CD14-positive monocyte (primary cell): ENCODE results near the gene GPC1. TPM values are rescaled to one million over a fixed set of nuclear protein-coding genes. Genes with fewer than 3 reads are reported as not detected.

ENCODE experiments used
- DNase-seq, 3 donors: peaks; one replicate each; pipeline ENCODE4 v3.0.0-alpha.2; 2011 to 2022
- H2AFZ ChIP-seq: 2 replicates; pipeline ENCODE4 v1.6.0; 2012; ENCODE audit warnings: mild to moderate bottlenecking, low read depth, low read length, inconsistent platforms; ENCODE audit not compliant: insufficient read depth, poor library complexity, severe bottlenecking
- H3K27ac ChIP-seq, 2 donors: 1 replicate in 1 of 2; 2 replicates in 1 of 2; pipeline ENCODE4 v1.5.1; 2012 to 2013; ENCODE audit warnings: low read length in 2 of 2, control low read depth in 1 of 2, inconsistent platforms in 1 of 2, low read depth in 1 of 2, mild to moderate bottlenecking in 1 of 2
- H3K27me3 ChIP-seq, 2 donors: one replicate each; pipeline versions ENCODE4 v1.6.0 to v1.6.1; 2011 to 2013; ENCODE audit warnings: low read length in 2 of 2; ENCODE audit not compliant: control insufficient read depth in 2 of 2, insufficient read depth in 2 of 2
- H3K36me3 ChIP-seq, 2 donors: replicated peaks in 1 of 2; 1 replicate in 1 of 2; 2 replicates in 1 of 2; pipeline versions ENCODE4 v1.5.1 to v1.6.1; 2012 to 2013; ENCODE audit warnings: low read length in 2 of 2, control low read depth in 1 of 2, inconsistent platforms in 1 of 2, mild to moderate bottlenecking in 1 of 2; ENCODE audit not compliant: insufficient read depth in 2 of 2, control insufficient read depth in 1 of 2
- H3K4me1 ChIP-seq, 2 donors: 1 replicate in 1 of 2; 2 replicates in 1 of 2; pipeline versions ENCODE4 v1.5.1 to v1.6.1; 2012 to 2013; ENCODE audit warnings: low read length in 2 of 2, control low read depth in 1 of 2, inconsistent platforms in 1 of 2, mild to moderate bottlenecking in 1 of 2, moderate library complexity in 1 of 2; ENCODE audit not compliant: insufficient read depth in 2 of 2, control insufficient read depth in 1 of 2
- H3K4me2 ChIP-seq: replicated peaks from 2 replicates; pipeline ENCODE3; 2012; ENCODE audit warnings: low read length, moderate library complexity, mild to moderate bottlenecking; ENCODE audit not compliant: poor library complexity, severe bottlenecking; ENCODE audit errors: extremely low read depth
- H3K4me3 ChIP-seq, 3 experiments: fragments of 200-600 bp in 1 of 3; sonication (generic) in 1 of 3; replicated peaks in 1 of 3; 1 replicate in 2 of 3; 2 replicates in 1 of 3; pipeline ENCODE4 v1.5.1; 2011 to 2013; ENCODE audit warnings: low read length in 3 of 3, mild to moderate bottlenecking in 3 of 3, control low read depth in 2 of 3, low read depth in 2 of 3, inconsistent platforms in 1 of 3, moderate library complexity in 1 of 3
- H3K79me2 ChIP-seq: 2 replicates; pipeline ENCODE4 v1.6.0; 2012; ENCODE audit warnings: mild to moderate bottlenecking, control low read depth, inconsistent platforms, low read length, moderate library complexity; ENCODE audit not compliant: insufficient read depth
- H3K9ac ChIP-seq: 2 replicates; pipeline ENCODE4 v1.6.0; 2017; ENCODE audit warnings: low read length, mild to moderate bottlenecking; ENCODE audit not compliant: insufficient read depth, poor library complexity, severe bottlenecking
- H3K9me3 ChIP-seq, 2 donors: replicated peaks in 1 of 2; 1 replicate in 1 of 2; 2 replicates in 1 of 2; pipeline versions ENCODE4 v1.5.1 to v1.6.1; 2012 to 2013; ENCODE audit warnings: low read length in 2 of 2, control low read depth in 1 of 2; ENCODE audit not compliant: control insufficient read depth in 1 of 2, insufficient read depth in 1 of 2
- H4K20me1 ChIP-seq: 2 replicates; pipeline ENCODE4 v1.6.0; 2012; ENCODE audit warnings: mild to moderate bottlenecking, low read length, control low read depth, moderate library complexity; ENCODE audit not compliant: insufficient read depth
- H3K27ac Mint-ChIP-seq, 7 donors: one replicate each; pipeline ENCODE4 v1.8.0; 2020; ENCODE audit warnings: mild to moderate bottlenecking in 7 of 7, mixed read lengths in 7 of 7, moderate library complexity in 6 of 7, inconsistent platforms in 2 of 7
- H3K27me3 Mint-ChIP-seq, 3 donors: one replicate each; pipeline ENCODE4 v1.8.0; 2021 to 2022; ENCODE audit warnings: low read depth in 3 of 3, mild to moderate bottlenecking in 3 of 3, mixed read lengths in 3 of 3, moderate library complexity in 3 of 3, inconsistent platforms in 1 of 3
- H3K36me3 Mint-ChIP-seq, 2 donors: one replicate each; pipeline ENCODE4 v1.8.0; 2020; ENCODE audit warnings: mixed read lengths in 2 of 2, inconsistent platforms in 1 of 2, mild to moderate bottlenecking in 1 of 2
- H3K4me1 Mint-ChIP-seq: one replicate; pipeline ENCODE4 v1.8.0; 2020; ENCODE audit warnings: mild to moderate bottlenecking, mixed read lengths
- H3K4me3 Mint-ChIP-seq, 2 donors: one replicate each; pipeline ENCODE4 v1.8.0; 2020; ENCODE audit warnings: mild to moderate bottlenecking in 2 of 2, mixed read lengths in 2 of 2, moderate library complexity in 1 of 2
- H3K9me3 Mint-ChIP-seq, 7 donors: one replicate each; pipeline ENCODE4 v1.8.0; 2020 to 2022; ENCODE audit warnings: mixed read lengths in 7 of 7, mild to moderate bottlenecking in 6 of 7, moderate library complexity in 6 of 7, inconsistent platforms in 2 of 7
- WGBS: methylation state at CpG from one replicate; pipeline ENCODE4 v1.1.5; 2013; ENCODE audit warnings: missing lambda C conversion rate; ENCODE audit not compliant: insufficient coverage; 5-methylcytosine and 5-hydroxymethylcytosine counted together
- intact Hi-C, 2 donors: fragments of 100-400 bp; cut with micrococcal nuclease; formaldehyde crosslinking; loops; one replicate each; pipeline versions ENCODE4 v1.15.0 to v1.15.1; 2023
- polyA plus RNA-seq, 3 donors: library from polyadenylated mRNA; depleted of rRNA in 1 of 3; unstranded in 2 of 3; stranded (reverse) in 1 of 3; fragments of 300-500 nt in 2 of 3; fragments of >200 nt in 1 of 3; fragmentation: Illumina TruSeq in 2 of 3; gene quantifications; 1 replicate in 2 of 3; 2 replicates in 1 of 3; pipeline ENCODE4 v1.2.3, GENCODE V29; 2012 to 2021
- TF ChIP-seq, protein P1 (sequence below): fragments of 200-600 bp; IDR thresholded peaks from one replicate; pipeline ENCODE4 v1.8.0; 2022; ENCODE audit warnings: antibody characterized with exemption, mild to moderate bottlenecking

Gene GPC1
- polyA plus RNA-seq, 3 donors, result 0.08 TPM; not detected in 2

DNA sequence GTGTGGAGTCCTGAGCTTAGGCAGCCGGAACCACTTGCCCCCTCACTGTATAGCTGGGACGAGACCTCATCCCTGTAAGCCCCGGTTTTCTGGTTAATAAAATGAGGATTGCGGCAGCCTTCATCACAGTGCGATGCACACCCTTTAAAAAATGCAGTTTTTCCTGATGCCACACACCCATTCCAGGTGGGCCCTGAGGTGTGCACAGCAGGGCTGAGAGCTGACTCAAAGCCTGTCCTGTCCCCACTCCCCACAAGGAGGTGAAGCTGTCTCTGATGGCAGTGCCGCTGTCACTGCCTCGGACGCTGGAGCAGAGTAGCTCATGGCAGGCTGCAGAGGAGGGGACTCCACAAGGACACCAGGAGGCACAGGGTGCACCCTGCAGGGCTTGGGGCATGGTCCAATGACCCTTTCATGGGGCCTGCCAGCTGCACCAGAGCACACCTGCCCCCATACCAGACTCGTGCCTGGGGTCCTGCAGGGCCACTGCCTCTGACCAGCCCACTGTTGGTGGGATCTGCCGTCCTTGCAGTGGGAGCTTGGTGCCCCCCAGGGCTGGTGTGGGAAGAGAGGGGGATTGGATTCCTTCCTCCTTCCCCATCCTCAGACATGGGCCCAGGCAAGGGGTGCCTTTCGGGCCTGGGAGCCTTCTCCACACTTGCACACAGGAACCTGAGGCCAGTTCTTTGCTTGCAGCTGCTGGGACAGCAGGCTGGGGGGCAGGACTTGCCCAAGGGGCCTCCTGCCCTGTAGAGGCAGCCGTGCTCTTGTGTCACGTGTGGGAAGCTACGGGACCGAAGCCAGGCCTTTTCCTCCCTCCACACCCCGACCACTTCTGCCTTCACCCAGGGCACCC lies 22.8 kb downstream of the GPC1 start:
- no peak overlapping the region for H3K27ac Mint-ChIP-seq
- peaks cover 34 to 53% (median 40%) of the 10 kb centered on the region in 3 donors for H3K27me3 Mint-ChIP-seq
- Histone ChIP-seq H3K79me2 (no peaks in the 10 kb centered on the region), H3K9ac (no peak overlapping the region), H3K27me3 (peaks cover 20 to 38% of the 10 kb centered on the region in 2 donors), H3K36me3 (no peaks in the 10 kb centered on the region), H3K27ac (no peak overlapping the region), H2AFZ (no peak overlapping the region), H3K4me3 (no peak overlapping the region), H4K20me1 (no peaks in the 10 kb centered on the region), H3K4me2 (no peak overlapping the region), H3K9me3 (peaks cover 0 to 10% of the 10 kb centered on the region in 2 donors), H3K4me1 (no peaks in the 10 kb centered on the region)
- H3K9me3 Mint-ChIP-seq, result peaks cover 0 to 9% (median 2%) of the 10 kb centered on the region in 7 donors
- no peaks in the 10 kb centered on the region for H3K4me1 Mint-ChIP-seq
- TF ChIP-seq, protein P1, sequence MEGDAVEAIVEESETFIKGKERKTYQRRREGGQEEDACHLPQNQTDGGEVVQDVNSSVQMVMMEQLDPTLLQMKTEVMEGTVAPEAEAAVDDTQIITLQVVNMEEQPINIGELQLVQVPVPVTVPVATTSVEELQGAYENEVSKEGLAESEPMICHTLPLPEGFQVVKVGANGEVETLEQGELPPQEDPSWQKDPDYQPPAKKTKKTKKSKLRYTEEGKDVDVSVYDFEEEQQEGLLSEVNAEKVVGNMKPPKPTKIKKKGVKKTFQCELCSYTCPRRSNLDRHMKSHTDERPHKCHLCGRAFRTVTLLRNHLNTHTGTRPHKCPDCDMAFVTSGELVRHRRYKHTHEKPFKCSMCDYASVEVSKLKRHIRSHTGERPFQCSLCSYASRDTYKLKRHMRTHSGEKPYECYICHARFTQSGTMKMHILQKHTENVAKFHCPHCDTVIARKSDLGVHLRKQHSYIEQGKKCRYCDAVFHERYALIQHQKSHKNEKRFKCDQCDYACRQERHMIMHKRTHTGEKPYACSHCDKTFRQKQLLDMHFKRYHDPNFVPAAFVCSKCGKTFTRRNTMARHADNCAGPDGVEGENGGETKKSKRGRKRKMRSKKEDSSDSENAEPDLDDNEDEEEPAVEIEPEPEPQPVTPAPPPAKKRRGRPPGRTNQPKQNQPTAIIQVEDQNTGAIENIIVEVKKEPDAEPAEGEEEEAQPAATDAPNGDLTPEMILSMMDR, result no peak
- DNase-seq, result no peak
- intact Hi-C loops, result no loop called here
- no peak overlapping the region for H3K4me3 Mint-ChIP-seq
- H3K36me3 Mint-ChIP-seq, result peaks cover 0 to 2% of the 10 kb centered on the region in 2 donors
- 73% methylated on average over 14 of the region's 16 CpGs for WGBS

DNA sequence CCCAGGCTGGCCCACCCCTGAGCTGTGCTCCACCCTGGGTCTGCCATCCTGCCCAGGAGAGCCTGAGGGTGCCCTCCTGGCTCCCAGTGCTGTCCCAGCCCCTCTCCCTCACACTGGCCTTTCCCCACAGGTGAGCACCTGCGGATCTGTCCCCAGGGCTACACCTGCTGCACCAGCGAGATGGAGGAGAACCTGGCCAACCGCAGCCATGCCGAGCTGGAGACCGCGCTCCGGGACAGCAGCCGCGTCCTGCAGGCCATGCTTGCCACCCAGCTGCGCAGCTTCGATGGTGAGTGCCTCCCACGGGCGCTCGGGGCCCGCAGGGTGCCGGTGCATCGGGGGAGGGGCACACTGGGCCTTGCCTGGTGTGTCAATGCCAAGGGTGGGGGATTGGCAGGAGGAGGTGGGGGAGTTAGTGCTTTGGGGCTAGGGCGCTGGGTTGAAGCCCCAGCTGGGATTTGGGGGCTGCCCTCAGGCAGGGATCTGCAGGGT lies 23.5 kb downstream of the GPC1 start:
- H3K27ac ChIP-seq, result no peak overlapping the region
- intact Hi-C loops, result no loop called here
- peaks cover 0 to 10% of the 10 kb centered on the region in 2 donors for H3K9me3 ChIP-seq
- no peak overlapping the region for H3K4me3 ChIP-seq
- H3K36me3 ChIP-seq, result no peaks in the 10 kb centered on the region
- H3K27me3 Mint-ChIP-seq, result peaks cover 32 to 49% (median 38%) of the 10 kb centered on the region in 3 donors
- H2AFZ ChIP-seq, result no peak overlapping the region
- peaks cover 0 to 1% of the 10 kb centered on the region in 2 donors for H3K36me3 Mint-ChIP-seq
- TF ChIP-seq, protein P1, result no peak
- no peak overlapping the region for H3K9ac ChIP-seq
- H3K4me1 Mint-ChIP-seq, result no peaks in the 10 kb centered on the region
- DNase-seq, result no peak
- no peak overlapping the region for H3K4me2 ChIP-seq
- H3K4me1 ChIP-seq, result no peaks in the 10 kb centered on the region
- peaks cover 19 to 35% of the 10 kb centered on the region in 2 donors for H3K27me3 ChIP-seq
- 95% methylated on average over 18 of the region's 18 CpGs for WGBS
- H3K9me3 Mint-ChIP-seq, result peaks cover 0 to 7% (median 1%) of the 10 kb centered on the region in 7 donors
- H3K79me2 ChIP-seq, result no peaks in the 10 kb centered on the region
- H3K27ac Mint-ChIP-seq, result no peak overlapping the region
- H3K4me3 Mint-ChIP-seq, result no peak overlapping the region
- H4K20me1 ChIP-seq, result no peaks in the 10 kb centered on the region
